SKM-1 treated with dmso at 0.1 percent for 144 hours (cell line): ENCODE data around the gene MED16.
"Not testable (repeated sequence)": the region's sequence is repeated elsewhere in the genome, so short reads cannot be mapped to it uniquely, and the experiment has no call there.

ENCODE experiments used
- DNase-seq: peaks from one replicate; lab custom pipeline; 2025; ENCODE audit not compliant: unreplicated experiment; lab: John Stamatoyannopoulos, UW

Gene MED16

GRCh38 chr19:889662-890295 lies 3.2 kb downstream of the MED16 start:
- DNase-seq, result no peak

- no peak for DNase-seq
Observed at GRCh38 chr19:888581-889385, 4.2 kb downstream of the MED16 start.

DNA sequence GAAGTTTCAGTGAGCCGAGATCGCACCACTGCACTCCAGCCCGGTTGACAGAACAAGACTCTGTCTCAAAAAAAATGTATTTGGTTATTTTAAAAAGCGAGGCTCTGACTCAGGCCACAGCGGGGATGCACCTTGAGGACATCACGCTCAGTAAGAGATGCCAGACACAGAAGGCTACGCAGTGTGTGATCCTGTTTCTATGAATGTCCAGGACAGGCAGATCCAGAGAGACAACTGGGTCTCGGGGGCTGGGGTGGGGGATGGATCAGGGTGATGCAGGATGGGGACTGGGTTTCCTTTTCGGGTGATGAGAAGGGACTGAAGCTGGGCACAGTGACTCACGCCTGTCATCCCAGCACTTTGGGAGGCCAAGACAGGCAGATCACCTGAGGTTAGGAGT lies 5.4 kb downstream of the MED16 start:
- no peak for DNase-seq

DNA sequence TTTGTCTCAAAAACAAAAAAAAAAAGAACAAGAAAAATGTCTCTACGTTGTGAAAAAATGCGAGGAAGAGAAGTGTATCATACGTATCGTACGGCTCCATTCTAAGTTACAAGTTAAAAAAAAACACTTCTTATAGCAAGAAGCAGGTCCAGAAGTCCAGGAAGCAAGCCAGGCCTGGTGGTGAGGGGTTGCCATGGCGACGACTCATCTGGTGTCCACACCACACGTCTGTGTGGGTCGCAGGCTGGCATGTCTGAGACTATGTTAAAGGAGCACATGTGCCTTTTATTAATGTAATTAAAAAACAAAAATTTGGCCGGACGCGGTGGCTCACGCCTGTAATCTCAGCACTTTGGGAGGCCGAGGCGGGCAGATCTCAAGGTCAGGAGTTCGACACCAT lies 5.9 kb downstream of the MED16 start:
- DNase-seq, result no peak

DNA sequence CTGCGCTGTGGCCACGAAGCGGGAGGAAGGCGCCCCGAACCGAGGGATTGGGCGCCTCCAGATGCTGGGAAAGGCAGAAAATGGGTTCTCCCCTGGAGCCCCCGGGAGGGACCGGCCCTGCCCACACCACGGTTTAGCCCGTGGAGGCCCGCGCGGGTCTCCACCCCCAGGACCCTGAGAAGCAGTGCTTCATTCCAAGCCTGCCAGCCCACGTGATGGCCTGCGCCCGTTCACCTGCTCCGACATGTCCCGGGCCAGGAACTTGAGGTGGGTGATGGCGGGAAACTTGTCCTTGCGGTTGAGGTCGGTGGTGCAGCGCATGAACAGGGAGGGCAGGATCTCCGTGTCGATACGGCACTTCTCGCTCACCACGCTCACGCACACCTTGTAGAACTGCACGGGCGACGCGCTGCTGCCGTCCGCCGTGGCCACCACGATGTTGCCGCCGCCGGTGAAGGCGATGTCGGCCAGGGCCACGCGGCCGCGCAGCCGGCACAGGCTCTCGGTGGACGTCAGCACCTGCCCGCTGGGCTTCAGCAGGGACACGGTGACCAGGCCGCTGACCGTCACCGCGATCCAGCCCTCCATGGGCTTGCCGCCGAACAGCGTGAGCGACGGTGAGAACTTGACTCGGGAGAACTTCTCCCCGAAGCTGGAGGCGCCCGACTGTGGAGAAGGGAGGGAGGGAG lies 7.3 kb downstream of the MED16 start:
- DNase-seq, result no peak

GRCh38 chr19:884420-885211 lies 8.4 kb downstream of the MED16 start:
- DNase-seq, result no peak

DNA sequence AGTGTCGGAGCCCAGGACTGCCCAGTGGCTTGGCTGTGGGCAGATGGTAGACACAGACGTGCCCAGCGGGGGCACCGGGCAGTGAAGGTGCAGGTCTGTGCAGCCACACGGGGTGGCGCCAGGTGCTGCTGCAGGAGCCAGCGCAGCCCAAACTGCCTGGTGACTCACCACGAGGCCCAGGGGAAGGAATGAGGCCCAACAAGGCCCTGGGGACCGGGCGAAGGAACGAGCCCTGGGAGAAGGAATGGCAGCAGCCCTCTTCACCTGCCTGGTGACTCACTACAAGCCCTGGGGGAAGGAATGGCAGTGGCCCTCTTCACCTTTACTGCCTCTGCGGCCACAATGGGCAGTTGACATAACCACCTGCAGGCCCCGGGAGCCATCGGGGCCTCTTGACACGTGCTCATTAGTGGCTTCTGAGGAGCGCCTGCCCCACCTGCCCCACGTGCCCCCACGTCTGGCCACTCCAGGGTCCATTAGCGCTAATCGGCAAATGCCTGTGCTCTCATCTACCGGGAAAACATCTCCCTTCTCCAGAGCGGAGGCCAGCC lies 9.3 kb downstream of the MED16 start:
- no peak for DNase-seq

DNA sequence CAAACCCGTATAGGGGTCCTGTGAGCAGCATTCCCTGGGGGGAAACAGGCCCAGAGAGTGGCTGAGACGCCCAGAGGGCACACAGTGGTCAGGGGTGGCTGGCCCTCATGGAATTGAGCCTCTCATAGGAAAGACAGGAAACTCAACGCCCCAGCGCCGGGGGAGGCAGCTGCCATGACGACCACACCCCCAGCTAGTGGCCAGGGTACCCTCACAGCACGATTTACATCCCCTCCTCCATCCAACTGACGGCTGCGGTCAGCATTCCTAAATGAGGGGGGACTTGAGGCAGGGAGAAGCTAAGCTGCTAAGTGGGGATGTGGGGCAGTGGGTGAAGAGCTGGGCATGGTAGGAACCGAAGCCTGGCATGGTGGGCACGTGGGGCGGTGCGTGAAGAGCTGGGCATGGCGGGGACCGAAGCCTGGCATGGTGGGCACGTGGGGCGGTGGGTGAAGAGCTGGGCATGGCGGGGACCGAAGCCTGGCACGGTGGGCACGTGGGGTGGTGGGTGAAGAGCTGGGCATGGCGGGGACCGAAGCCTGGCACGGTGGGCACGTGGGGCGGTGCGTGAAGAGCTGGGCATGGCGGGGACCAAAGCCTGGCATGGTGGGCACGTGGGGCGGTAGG lies 10.0 kb downstream of the MED16 start:
- no peak for DNase-seq

GRCh38 chr19:881385-882071 lies 11.5 kb downstream of the MED16 start:
- DNase-seq, result no peak

- DNase-seq, result no peak
Observed at GRCh38 chr19:879711-880438, 13.1 kb downstream of the MED16 start.

- not testable (repeated sequence) for DNase-seq
Observed at GRCh38 chr19:878751-879561, 14.0 kb downstream of the MED16 start.

- not testable (repeated sequence) for DNase-seq
Observed at GRCh38 chr19:877992-878660, 14.9 kb downstream of the MED16 start.

- DNase-seq, result no peak
Observed at GRCh38 chr19:876780-877314, 16.1 kb downstream of the MED16 start.

DNA sequence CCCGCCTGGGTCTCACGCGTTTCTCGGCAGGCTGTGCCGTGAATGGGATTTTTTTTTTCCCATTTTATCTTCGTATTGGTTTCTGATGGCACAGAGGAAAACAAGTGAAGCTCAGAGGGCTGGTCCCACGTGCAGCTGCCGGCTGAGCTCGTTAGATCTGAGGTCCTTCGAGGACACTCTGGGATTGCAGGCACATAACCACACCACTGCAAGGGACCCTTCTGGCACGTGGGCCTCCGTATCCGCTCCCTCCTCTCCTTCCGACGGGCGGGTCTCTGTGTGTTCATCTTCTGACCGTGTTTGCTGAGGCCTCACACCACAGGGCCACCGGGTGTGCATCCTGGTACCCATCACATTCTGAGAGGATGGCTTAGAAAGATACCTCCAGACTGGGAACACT lies 16.9 kb downstream of the MED16 start:
- no peak for DNase-seq

DNA sequence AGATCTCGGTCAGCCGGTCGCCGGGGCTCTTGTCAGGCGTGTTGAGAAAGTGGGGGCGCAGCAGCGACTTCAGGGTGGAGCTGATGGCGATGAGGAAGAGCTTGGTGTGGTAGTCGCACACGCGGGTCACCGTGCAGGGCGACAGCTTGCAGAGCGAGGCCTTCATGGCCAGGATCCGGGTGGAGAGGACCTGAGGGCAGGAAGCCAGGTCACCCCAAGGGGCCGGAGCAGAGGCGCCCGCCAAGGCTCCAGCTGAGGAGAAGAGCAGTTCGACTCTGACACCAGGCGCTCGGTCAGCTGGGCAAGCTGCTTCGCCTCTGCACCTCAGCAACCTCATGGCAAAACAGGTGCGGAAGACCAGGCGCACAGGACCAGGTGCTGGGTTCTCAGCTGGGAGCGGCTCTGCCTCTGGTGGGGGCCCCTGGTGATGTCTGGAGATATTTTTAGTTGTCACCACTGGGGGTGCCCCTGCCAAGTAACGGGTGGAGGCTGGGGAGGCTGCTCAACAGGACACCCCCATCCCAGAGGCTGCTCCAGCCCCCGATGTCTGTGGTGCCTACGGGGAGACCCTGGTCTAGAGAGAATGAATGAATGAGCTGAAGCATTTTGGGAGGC lies 17.6 kb downstream of the MED16 start:
- DNase-seq, result no peak

DNA sequence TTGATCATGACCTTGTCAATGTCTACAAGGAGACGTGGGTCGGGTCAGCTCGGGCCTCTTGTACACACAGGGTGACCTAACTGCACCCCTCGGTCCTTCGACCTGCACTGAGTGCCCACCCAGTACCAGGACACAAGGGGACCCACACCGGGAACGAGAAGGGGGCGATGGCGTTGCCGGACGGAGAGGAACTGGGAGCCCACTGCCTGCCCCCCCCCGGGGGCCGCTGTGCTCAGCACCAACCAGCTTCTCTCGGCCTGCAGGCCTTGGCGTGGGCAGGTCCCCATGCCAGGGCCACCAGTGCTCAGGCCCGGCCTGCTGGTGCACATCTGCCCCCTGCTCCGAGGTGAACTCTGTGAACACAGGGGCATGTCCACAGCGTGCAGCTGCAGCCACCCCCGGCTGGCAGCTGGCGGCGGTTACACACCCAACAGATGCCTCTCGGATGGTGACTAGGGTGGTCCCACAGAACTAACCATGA lies 19.4 kb downstream of the MED16 start:
- DNase-seq, result no peak

DNA sequence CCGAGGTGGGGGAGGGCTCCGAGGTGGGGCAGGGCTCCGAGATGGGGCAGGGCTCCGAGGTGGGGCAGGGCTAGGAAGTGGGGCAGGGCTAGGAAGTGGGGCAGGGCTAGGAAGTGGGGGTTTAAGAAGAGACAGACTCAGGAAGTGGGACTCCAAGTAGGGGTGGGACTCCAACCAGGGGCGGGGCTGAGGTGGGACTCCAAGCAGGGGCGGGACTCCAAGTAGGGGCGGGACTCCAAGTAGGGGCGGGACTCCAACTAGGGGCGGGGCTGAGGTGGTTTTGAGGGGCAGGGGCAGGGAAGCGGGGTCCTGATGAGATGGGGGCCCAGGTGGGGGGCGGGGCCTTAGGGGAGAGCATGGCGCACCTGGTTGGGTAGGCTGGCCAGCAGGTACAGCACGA lies 19.9 kb downstream of the MED16 start:
- DNase-seq, result no peak
